Neural progenitor cell (in vitro differentiated cells): ENCODE results near the gene HTR1D. TPM values are rescaled to one million over a fixed set of nuclear protein-coding genes. Genes with fewer than 3 reads are reported as not detected.

Experiments used
- DNase-seq: peaks from one replicate; pipeline ENCODE4 v3.0.0-alpha.2; 2016; ENCODE audit warnings: low spot score
- H2AFZ ChIP-seq: fragments of 200-600 bp; sonication (generic); replicated peaks from 2 replicates; pipeline ENCODE4 v1.6.1; 2016; ENCODE audit warnings: antibody characterized with exemption
- H3F3A ChIP-seq: fragments of 200-600 bp; sonication (generic); 2 replicates; pipeline ENCODE4 v1.6.1; 2016; ENCODE audit warnings: antibody characterized with exemption, low read depth
- H3K27ac ChIP-seq: fragments of 200-600 bp; sonication (generic); 2 replicates; pipeline ENCODE4 v1.5.1; 2016; ENCODE audit warnings: mild to moderate bottlenecking
- H3K27me3 ChIP-seq: fragments of 200-600 bp; sonication (generic); 2 replicates; pipeline ENCODE4 v1.6.1; 2016; ENCODE audit warnings: mild to moderate bottlenecking, moderate library complexity
- H3K36me3 ChIP-seq: fragments of 200-600 bp; sonication (generic); 2 replicates; pipeline ENCODE4 v1.5.1; 2016
- H3K4me1 ChIP-seq: fragments of 200-600 bp; sonication (generic); 2 replicates; pipeline ENCODE4 v1.6.1; 2016; ENCODE audit warnings: mixed run types
- H3K4me2 ChIP-seq: fragments of 200-600 bp; sonication (generic); 2 replicates; pipeline ENCODE4 v1.6.1; 2016
- H3K4me3 ChIP-seq: fragments of 200-600 bp; sonication (generic); 2 replicates; pipeline ENCODE4 v1.5.1; 2016
- H3K79me2 ChIP-seq: fragments of 200-600 bp; sonication (generic); 2 replicates; pipeline ENCODE4 v1.6.1; 2016; ENCODE audit warnings: low read depth
- H3K9ac ChIP-seq: fragments of 200-600 bp; sonication (generic); 2 replicates; pipeline ENCODE4 v1.6.1; 2016
- H3K9me3 ChIP-seq: fragments of 200-600 bp; sonication (generic); 2 replicates; pipeline ENCODE4 v1.5.1; 2016; ENCODE audit warnings: low read depth
- H4K20me1 ChIP-seq: fragments of 200-600 bp; sonication (generic); 2 replicates; pipeline ENCODE4 v1.6.1; 2016; ENCODE audit warnings: low read depth
- H3K27ac Mint-ChIP-seq: 3 replicates; pipeline ENCODE4 v1.8.0; 2021; ENCODE audit warnings: mixed read lengths
- H3K27me3 Mint-ChIP-seq: 2 replicates; pipeline ENCODE4 v1.8.0; 2022; ENCODE audit warnings: low read depth, mild to moderate bottlenecking, inconsistent platforms, moderate library complexity, mixed read lengths; ENCODE audit not compliant: insufficient read depth
- H3K36me3 Mint-ChIP-seq: 3 replicates; pipeline ENCODE4 v1.8.0; 2021; ENCODE audit warnings: mixed read lengths
- H3K4me1 Mint-ChIP-seq: 3 replicates; pipeline ENCODE4 v1.8.0; 2021; ENCODE audit warnings: mixed read lengths
- H3K4me3 Mint-ChIP-seq: 3 replicates; pipeline ENCODE4 v1.8.0; 2021; ENCODE audit warnings: mild to moderate bottlenecking, moderate library complexity, mixed read lengths
- H3K9me3 Mint-ChIP-seq: 3 replicates; pipeline ENCODE4 v1.8.0; 2020; ENCODE audit warnings: mixed read lengths
- EZH2 ChIP-seq: fragments of 200-600 bp; sonication (generic); IDR thresholded peaks from 2 replicates; pipeline ENCODE4 v1.6.1; 2017; ENCODE audit warnings: antibody characterized with exemption, mild to moderate bottlenecking, moderate library complexity
- EZH2phosphoT487 ChIP-seq: fragments of 200-600 bp; sonication (generic); IDR thresholded peaks from 2 replicates; pipeline ENCODE4 v1.6.1; 2017; ENCODE audit warnings: antibody characterized with exemption
- small RNA-seq: library from RNA; depleted of rRNA; stranded (forward); fragments of <200 nt; gene quantifications from one replicate; pipeline ENCODE3, GENCODE V24; 2015
- total RNA-seq: library from RNA; depleted of rRNA; stranded (reverse); fragments of >200 nt; gene quantifications from 2 replicates; pipeline ENCODE4 v1.2.3, GENCODE V29; 2015; ENCODE audit warnings: low replicate concordance
- TF ChIP-seq, protein P1 (sequence below): fragments of 200-600 bp; sonication (generic); IDR thresholded peaks from 2 replicates; pipeline ENCODE4 v1.5.1; 2017; ENCODE audit warnings: antibody characterized with exemption, mild to moderate bottlenecking

HTR1D gene
- total RNA-seq, 1 donor from 2014 or later, result 1.1 TPM

DNA sequence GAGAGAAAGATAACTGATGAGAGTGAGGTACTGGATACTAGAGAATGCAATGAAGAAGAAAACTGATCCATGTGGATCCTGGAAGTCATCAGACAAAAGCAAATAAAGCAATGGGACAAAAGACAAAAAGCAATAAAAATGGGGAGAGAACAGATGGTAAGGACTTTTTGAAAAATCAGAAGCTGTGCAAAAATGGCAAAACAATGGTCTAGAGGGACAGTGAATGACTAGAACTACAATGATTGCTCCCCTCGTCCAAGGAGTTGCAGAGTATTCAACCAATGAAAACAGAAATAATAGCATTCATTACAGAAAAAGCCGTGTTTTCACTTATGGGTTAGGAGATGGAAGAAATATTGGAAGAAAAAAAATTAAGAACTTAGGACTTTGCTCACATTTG lies 67.2 kb downstream of the HTR1D start:
- no peaks in the 10 kb centered on the region for H3K27me3 Mint-ChIP-seq
- H3K9me3 Mint-ChIP-seq, result no peaks in the 10 kb centered on the region
- Histone ChIP-seq H2AFZ (no peak overlapping the region), H3K27me3 (no peaks in the 10 kb centered on the region), H3K9ac (no peak overlapping the region), H4K20me1 (peaks cover 90% of the 10 kb centered on the region), H3K9me3 (no peaks in the 10 kb centered on the region), H3K4me3 (no peak overlapping the region), H3K27ac (no peak overlapping the region), H3K4me1 (no peaks in the 10 kb centered on the region), H3F3A (no peaks in the 10 kb centered on the region), H3K36me3 (no peaks in the 10 kb centered on the region), H3K4me2 (no peak overlapping the region), H3K79me2 (peaks cover 100% of the 10 kb centered on the region)
- TF ChIP-seq, protein P1, sequence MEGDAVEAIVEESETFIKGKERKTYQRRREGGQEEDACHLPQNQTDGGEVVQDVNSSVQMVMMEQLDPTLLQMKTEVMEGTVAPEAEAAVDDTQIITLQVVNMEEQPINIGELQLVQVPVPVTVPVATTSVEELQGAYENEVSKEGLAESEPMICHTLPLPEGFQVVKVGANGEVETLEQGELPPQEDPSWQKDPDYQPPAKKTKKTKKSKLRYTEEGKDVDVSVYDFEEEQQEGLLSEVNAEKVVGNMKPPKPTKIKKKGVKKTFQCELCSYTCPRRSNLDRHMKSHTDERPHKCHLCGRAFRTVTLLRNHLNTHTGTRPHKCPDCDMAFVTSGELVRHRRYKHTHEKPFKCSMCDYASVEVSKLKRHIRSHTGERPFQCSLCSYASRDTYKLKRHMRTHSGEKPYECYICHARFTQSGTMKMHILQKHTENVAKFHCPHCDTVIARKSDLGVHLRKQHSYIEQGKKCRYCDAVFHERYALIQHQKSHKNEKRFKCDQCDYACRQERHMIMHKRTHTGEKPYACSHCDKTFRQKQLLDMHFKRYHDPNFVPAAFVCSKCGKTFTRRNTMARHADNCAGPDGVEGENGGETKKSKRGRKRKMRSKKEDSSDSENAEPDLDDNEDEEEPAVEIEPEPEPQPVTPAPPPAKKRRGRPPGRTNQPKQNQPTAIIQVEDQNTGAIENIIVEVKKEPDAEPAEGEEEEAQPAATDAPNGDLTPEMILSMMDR, result no peak
- no peak overlapping the region for H3K4me3 Mint-ChIP-seq
- DNase-seq, result no peak
- peaks cover 10% of the 10 kb centered on the region for H3K36me3 Mint-ChIP-seq
- no peaks in the 10 kb centered on the region for H3K4me1 Mint-ChIP-seq
- no peak overlapping the region for H3K27ac Mint-ChIP-seq

DNA sequence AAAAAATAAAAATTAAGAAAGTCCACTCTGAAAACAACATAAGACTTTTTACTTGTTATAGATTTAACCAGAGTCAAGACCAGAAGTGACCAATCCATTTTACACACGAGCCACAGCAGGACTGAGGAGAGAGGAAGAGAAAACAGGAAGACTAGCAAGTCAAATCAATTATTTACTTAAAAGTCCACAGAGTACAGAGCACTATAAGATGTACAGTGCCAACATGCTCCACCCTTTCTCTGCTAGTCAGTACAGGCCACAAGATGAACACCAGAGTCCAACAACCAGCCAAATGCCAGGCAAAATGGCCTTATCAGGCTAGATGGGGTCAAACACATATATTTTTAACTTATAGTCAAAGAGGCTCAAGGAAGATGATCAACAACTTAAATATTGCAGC lies 68.2 kb downstream of the HTR1D start:
- Histone ChIP-seq H3K4me2 (no peak overlapping the region), H3K4me3 (no peak overlapping the region), H3K9me3 (no peaks in the 10 kb centered on the region), H3F3A (no peaks in the 10 kb centered on the region), H3K79me2 (peaks cover 100% of the 10 kb centered on the region), H3K27me3 (no peaks in the 10 kb centered on the region), H3K4me1 (no peaks in the 10 kb centered on the region), H3K9ac (no peak overlapping the region), H3K27ac (no peak overlapping the region), H4K20me1 (peaks cover 91% of the 10 kb centered on the region), H3K36me3 (no peaks in the 10 kb centered on the region), H2AFZ (no peak overlapping the region)
- Mint-ChIP-seq H3K27ac (no peak overlapping the region), H3K36me3 (peaks cover 9% of the 10 kb centered on the region), H3K4me1 (no peaks in the 10 kb centered on the region), H3K27me3 (no peaks in the 10 kb centered on the region), H3K4me3 (no peak overlapping the region), H3K9me3 (no peaks in the 10 kb centered on the region)
- no peak for DNase-seq
- TF ChIP-seq, protein P1, result no peak
- TF ChIP-seq EZH2, result no peak
- no peak for TF ChIP-seq EZH2phosphoT487

DNA sequence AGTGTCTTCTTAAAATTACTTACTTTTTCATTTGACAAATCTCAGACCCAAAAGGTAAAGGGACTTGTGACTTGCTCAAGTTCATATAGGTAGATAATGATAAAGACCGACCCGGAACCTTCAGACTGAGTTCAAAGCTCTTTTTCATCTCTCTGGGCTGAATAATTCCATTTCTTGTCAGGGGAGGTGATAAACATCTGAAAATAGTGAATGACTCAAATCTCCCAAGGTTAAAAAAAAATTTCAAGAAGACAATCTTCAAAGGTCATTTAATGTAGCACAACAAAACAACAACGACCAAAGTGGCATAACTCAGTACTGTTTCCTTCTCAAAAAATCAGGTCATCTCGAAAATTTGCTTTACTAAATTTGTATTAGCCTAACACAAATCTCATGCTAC lies 69.2 kb downstream of the HTR1D start:
- H3K4me1 ChIP-seq, result no peaks in the 10 kb centered on the region
- no peaks in the 10 kb centered on the region for H3K27me3 ChIP-seq
- no peak overlapping the region for H3K9ac ChIP-seq
- H3F3A ChIP-seq, result no peaks in the 10 kb centered on the region
- no peak overlapping the region for H3K4me3 ChIP-seq
- no peaks in the 10 kb centered on the region for H3K27me3 Mint-ChIP-seq
- TF ChIP-seq, protein P1, result no peak
- TF ChIP-seq EZH2phosphoT487 (no peak), EZH2 (no peak)
- no peak overlapping the region for H3K4me2 ChIP-seq
- H3K4me1 Mint-ChIP-seq, result no peaks in the 10 kb centered on the region
- H3K27ac Mint-ChIP-seq, result no peak overlapping the region
- H3K36me3 Mint-ChIP-seq, result peaks cover 6% of the 10 kb centered on the region
- no peak overlapping the region for H2AFZ ChIP-seq
- no peak overlapping the region for H3K4me3 Mint-ChIP-seq
- no peak for DNase-seq
- H3K9me3 ChIP-seq, result no peaks in the 10 kb centered on the region
- H3K79me2 ChIP-seq, result peaks cover 100% of the 10 kb centered on the region
- no peaks in the 10 kb centered on the region for H3K36me3 ChIP-seq
- no peaks in the 10 kb centered on the region for H3K9me3 Mint-ChIP-seq
- peaks cover 91% of the 10 kb centered on the region for H4K20me1 ChIP-seq
- H3K27ac ChIP-seq, result no peak overlapping the region

Small RNA genes within 50 kb of the gene (small RNA-seq; reads per million reads assigned to genes)
- not detected for gene RNU6-135P
- not detected for gene RNU6-514P

Other genes starting within 250 kb of the HTR1D start
- gene LACTBL1, start 244.6 kb downstream of the HTR1D start, total RNA-seq, result 0.12 TPM in 1 of 2 replicates, not detected in the other
- gene TEX46, start 201.7 kb downstream of the HTR1D start, total RNA-seq, result not detected in 2 replicates
- gene KDM1A, start 198.0 kb downstream of the HTR1D start, total RNA-seq, result 329 and 332 TPM in 2 replicates
- 38.0 and 39.1 TPM in 2 replicates for gene LUZP1, start 48.6 kb downstream of the HTR1D start, total RNA-seq
- 231 and 317 TPM in 2 replicates for gene HNRNPR, start 126.8 kb upstream of the HTR1D start, total RNA-seq
- gene ZNF436, start 152.3 kb upstream of the HTR1D start, total RNA-seq, result 10.4 and 15.4 TPM in 2 replicates
- gene TCEA3, start 207.2 kb upstream of the HTR1D start, total RNA-seq, result 0.53 and 0.54 TPM in 2 replicates